OCI-LY7 (cell line): ENCODE data around the gene NFIA. TPM values are rescaled to one million over a fixed set of nuclear protein-coding genes. Genes with fewer than 3 reads are reported as not detected.

Source experiments
- BruUV-seq: library from RNA; stranded (reverse); fragments of 400-500 nt; replicated peaks from 2 replicates; lab custom pipeline; 2021; lab: Mats Ljungman, UMichigan
- CTCF ChIA-PET: fragments of 300-600 bp; sonication (Branson Sonifier 250); formaldehyde crosslinking; loops from one replicate; lab custom pipeline; 2022; ENCODE audit warnings: antibody characterized with exemption; ENCODE audit not compliant: unreplicated experiment; lab: Charles Lee
- POLR2A ChIA-PET: fragments of 300-600 bp; sonication (Branson Sonifier 250); formaldehyde crosslinking; loops from one replicate; lab custom pipeline; 2022; ENCODE audit warnings: antibody characterized with exemption; lab: Charles Lee
- DNase-seq: peaks from one replicate; pipeline ENCODE4 v3.0.0-alpha.2; 2015; ENCODE audit warnings: low spot score
- H2AFZ ChIP-seq: fragments of 200-600 bp; sonication (generic), shearing (Covaris generic); 2 replicates; pipeline ENCODE4 v1.6.1; 2014; ENCODE audit warnings: mild to moderate bottlenecking, antibody characterized with exemption, low read length, moderate library complexity
- H3K27ac ChIP-seq: fragments of 200-600 bp; sonication (generic); 2 replicates; pipeline ENCODE4 v1.5.1; 2014; ENCODE audit warnings: mixed run types, low read depth, mild to moderate bottlenecking, moderate library complexity, low read length, inconsistent platforms; ENCODE audit not compliant: poor library complexity, severe bottlenecking
- H3K36me3 ChIP-seq: fragments of 200-600 bp; sonication (generic); 2 replicates; pipeline ENCODE4 v1.6.1; 2014; ENCODE audit warnings: mild to moderate bottlenecking, antibody characterized with exemption, low read length, moderate library complexity, mixed read lengths; ENCODE audit not compliant: insufficient read depth
- H3K4me1 ChIP-seq: fragments of 200-600 bp; sonication (generic); 2 replicates; pipeline ENCODE4 v1.5.1; 2014; ENCODE audit warnings: mild to moderate bottlenecking, low read length; ENCODE audit not compliant: insufficient read depth, poor library complexity, severe bottlenecking
- H3K4me2 ChIP-seq: fragments of 200-600 bp; sonication (generic); 2 replicates; pipeline ENCODE4 v1.6.1; 2014; ENCODE audit warnings: mild to moderate bottlenecking, low read length
- H3K4me3 ChIP-seq: fragments of 200-600 bp; sonication (generic); 2 replicates; pipeline ENCODE4 v1.5.1; 2014; ENCODE audit warnings: mild to moderate bottlenecking, low read depth, low read length; ENCODE audit not compliant: poor library complexity, severe bottlenecking
- H3K79me2 ChIP-seq: fragments of 200-600 bp; sonication (generic); 2 replicates; pipeline ENCODE4 v1.6.1; 2016; ENCODE audit warnings: low read depth, mild to moderate bottlenecking, low read length, moderate library complexity, mixed read lengths; ENCODE audit not compliant: insufficient read depth
- H3K9me2 ChIP-seq: fragments of 200-600 bp; sonication (generic); 2 replicates; pipeline ENCODE4 v1.6.1; 2016; ENCODE audit warnings: mild to moderate bottlenecking, low read length, mixed read lengths; ENCODE audit not compliant: insufficient read depth
- H3K9me3 ChIP-seq: fragments of 200-600 bp; sonication (generic); 2 replicates; pipeline ENCODE4 v1.6.1; 2014; ENCODE audit warnings: mild to moderate bottlenecking, mixed run types, low read length, mixed read lengths
- H4K20me1 ChIP-seq: fragments of 200-600 bp; sonication (generic); 2 replicates; pipeline ENCODE4 v1.6.1; 2014; ENCODE audit warnings: mild to moderate bottlenecking, antibody characterized with exemption, low read length, moderate library complexity, mixed read lengths; ENCODE audit not compliant: insufficient read depth
- EZH2phosphoT487 ChIP-seq: fragments of 200-600 bp; sonication (generic); IDR thresholded peaks from 2 replicates; pipeline ENCODE4 v1.6.1; 2018; ENCODE audit warnings: low read depth, borderline replicate concordance, mild to moderate bottlenecking, mixed run types, antibody characterized with exemption, low read length, moderate library complexity, mixed read lengths
- intact Hi-C: fragments of 100-400 bp; cut with micrococcal nuclease; formaldehyde crosslinking; loops from one replicate; pipeline ENCODE4 v1.10.0; 2022; ENCODE audit not compliant: unreplicated experiment
- total RNA-seq, 2 experiments: library from RNA; depleted of rRNA in 1 of 2; stranded (reverse); fragments of >200 nt in 1 of 2; shearing (Covaris generic) in 1 of 2; gene quantifications; 2 replicates each; pipeline ENCODE4 v1.2.3, GENCODE V29; 2014 to 2022
- TF ChIP-seq, protein P1 (sequence below): fragments of 200-600 bp; sonication (generic); conservative IDR thresholded peaks from 2 replicates; pipeline ENCODE4 v1.5.1; 2014; ENCODE audit warnings: mild to moderate bottlenecking, antibody characterized with exemption, low read length, moderate library complexity, mixed read lengths

NFIA gene
- total RNA-seq, 2 experiments from 2014 or later: 2.8 to 18.8 TPM

DNA sequence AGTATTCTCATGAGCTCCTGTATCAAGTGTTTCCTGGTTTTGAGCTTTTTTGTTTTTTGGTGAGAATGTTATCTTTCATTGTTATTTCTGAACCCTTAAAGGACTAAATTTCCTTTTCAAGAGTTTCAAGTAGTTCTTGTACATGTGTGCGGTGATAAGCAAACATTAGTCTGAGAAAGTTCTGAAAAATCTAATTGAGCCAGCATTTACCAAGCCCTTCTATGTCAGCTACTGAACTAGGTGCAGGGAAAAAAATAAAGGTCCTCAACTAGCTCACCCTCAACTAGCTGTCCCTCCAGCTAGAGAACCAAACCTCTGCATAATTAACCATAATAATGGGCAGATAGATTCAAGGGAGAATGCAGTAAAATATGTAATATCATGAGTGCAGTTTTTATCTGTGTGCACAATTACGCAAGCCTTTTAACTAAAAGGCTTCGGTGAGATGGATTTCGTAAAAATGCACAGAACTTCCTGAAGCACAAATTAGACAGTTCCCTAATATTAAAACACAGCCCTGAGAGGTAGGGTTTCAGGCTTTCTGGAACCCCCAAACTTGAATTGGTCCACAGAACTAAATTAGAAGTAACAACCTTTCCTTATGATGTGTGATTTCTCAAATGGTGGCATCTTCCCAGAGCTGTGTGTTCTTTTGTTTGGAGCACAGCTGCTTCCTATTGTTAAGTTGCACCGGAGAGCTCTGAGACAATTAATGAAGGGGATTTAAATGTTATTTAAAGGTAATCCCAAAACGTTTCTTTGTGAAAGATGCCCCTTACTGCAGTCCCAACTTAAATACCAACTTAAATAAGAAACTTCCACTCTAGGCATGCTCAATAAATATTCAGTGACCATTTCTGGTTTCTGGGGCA is 165.8 kb downstream of the NFIA start:
- Histone ChIP-seq H3K4me3 (no peak overlapping the region), H3K9me3 (no peaks in the 10 kb centered on the region), H4K20me1 (no peaks in the 10 kb centered on the region; the same call in 1 of the 2 replicates), H3K4me1 (peaks cover 4% of the 10 kb centered on the region), H3K9me2 (no peaks in the 10 kb centered on the region), H3K27ac (no peak overlapping the region), H2AFZ (no peak overlapping the region), H3K36me3 (no peaks in the 10 kb centered on the region), H3K79me2 (no peaks in the 10 kb centered on the region), H3K4me2 (no peak overlapping the region)
- POLR2A ChIA-PET: interaction anchor here (0.6 kb wide), 2 partner anchors 94 to 542 kb away, joined by 3 to 6 read pairs; no protein-coding TSS in a partner anchor
- intact Hi-C loops: no loop called here
- CTCF ChIA-PET: no interaction called here
- BruUV-seq: no TSS peak
- TF ChIP-seq, protein P1, sequence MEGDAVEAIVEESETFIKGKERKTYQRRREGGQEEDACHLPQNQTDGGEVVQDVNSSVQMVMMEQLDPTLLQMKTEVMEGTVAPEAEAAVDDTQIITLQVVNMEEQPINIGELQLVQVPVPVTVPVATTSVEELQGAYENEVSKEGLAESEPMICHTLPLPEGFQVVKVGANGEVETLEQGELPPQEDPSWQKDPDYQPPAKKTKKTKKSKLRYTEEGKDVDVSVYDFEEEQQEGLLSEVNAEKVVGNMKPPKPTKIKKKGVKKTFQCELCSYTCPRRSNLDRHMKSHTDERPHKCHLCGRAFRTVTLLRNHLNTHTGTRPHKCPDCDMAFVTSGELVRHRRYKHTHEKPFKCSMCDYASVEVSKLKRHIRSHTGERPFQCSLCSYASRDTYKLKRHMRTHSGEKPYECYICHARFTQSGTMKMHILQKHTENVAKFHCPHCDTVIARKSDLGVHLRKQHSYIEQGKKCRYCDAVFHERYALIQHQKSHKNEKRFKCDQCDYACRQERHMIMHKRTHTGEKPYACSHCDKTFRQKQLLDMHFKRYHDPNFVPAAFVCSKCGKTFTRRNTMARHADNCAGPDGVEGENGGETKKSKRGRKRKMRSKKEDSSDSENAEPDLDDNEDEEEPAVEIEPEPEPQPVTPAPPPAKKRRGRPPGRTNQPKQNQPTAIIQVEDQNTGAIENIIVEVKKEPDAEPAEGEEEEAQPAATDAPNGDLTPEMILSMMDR: no peak
- TF ChIP-seq EZH2phosphoT487: no peak
- DNase-seq: no peak

DNA sequence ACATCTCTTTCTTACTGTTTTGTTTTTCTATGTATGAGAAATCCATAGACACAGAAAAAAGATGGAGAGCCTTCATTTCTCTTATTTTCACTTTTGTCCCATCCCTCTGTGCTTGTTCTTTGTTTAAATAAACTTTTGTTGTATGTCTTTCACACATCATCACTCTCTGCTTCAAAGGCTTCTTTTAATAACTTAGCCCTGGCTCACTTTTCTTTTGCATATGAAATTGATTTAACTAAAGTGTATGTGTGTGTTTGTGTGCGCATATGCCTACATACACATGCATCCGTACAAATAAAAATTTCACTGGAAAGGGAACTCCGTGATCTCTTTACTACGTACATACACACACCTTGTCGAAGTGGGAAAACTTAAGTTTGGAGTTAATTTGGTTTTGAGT is 168.6 kb downstream of the NFIA start:
- intact Hi-C loops: no loop called here
- ChIA-PET CTCF (no interaction called here), POLR2A (interaction anchor here (1.9 kb wide), 1 partner anchor 35 kb away, joined by 3 read pairs; no protein-coding TSS in a partner anchor)
- TF ChIP-seq, protein P1: no peak
- no peak for TF ChIP-seq EZH2phosphoT487
- Histone ChIP-seq H3K27ac (no peak overlapping the region), H3K36me3 (no peaks in the 10 kb centered on the region), H3K4me3 (no peak overlapping the region), H3K9me3 (no peaks in the 10 kb centered on the region), H3K4me2 (no peak overlapping the region), H2AFZ (no peak overlapping the region), H3K79me2 (no peaks in the 10 kb centered on the region), H3K9me2 (no peaks in the 10 kb centered on the region), H4K20me1 (no peaks in the 10 kb centered on the region; the same call in 1 of the 2 replicates), H3K4me1 (peaks cover 1% of the 10 kb centered on the region)
- BruUV-seq: no TSS peak
- DNase-seq: no peak
